ENCODE data around the gene UBE2F.

Gene UBE2F

DNA sequence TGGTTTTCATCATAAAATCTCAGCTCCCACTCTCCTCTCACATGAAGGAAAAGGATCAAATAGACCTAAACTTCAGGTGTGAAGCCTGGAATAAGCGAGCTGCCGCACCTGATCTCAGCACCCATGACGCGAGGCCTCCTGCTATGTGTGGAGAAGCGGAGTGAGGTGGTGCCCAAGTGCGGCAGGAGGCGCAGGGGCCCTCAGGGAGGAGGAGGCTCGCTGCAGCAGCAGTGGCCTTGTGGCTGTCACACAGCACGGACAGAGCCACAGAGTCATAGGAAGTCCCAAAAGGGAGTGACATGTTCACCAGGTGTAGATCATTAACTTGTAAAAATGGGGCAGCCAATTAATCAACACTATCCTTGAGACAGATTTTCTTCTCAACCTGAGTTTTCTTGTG is 103.1 kb downstream of the UBE2F start:
- no peak for ATAC-seq

DNA sequence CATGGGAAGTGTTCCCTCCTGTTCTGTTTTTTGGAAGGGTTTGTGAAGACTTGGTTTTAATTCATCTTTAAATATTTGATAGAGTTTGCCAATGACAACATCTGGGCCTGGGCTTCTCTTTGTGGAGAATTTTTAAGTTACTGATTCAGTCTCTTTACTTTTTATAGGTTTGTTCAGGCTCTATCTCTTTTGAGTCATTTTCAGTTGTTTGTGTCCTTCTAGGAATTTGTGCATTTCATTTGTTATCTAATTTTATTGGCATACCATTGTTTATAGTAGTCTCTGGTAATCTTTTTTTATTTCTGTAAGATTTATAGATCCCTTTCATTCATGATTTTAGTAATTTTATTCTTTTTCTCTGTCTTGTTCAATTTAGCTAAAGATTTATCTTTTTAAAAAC is 108.6 kb downstream of the UBE2F start:
- no peak for TF ChIP-seq ZNF565 (CRISPR knock-in tag; conservative IDR thresholded peaks at IDR 0.05; ENCODE audit: low read depth)
- no peak for TF ChIP-seq SNAI2 (CRISPR knock-in tag; IDR thresholded peaks at IDR 0.05)
- no peak for TF ChIP-seq TOX (CRISPR knock-in tag; IDR thresholded peaks at IDR 0.05; ENCODE audit: borderline replicate concordance)
- TF ChIP-seq ARNTL (CRISPR knock-in tag; IDR thresholded peaks at IDR 0.05; ENCODE audit: borderline replicate concordance, low read depth), result no peak
- TF ChIP-seq, protein P1, sequence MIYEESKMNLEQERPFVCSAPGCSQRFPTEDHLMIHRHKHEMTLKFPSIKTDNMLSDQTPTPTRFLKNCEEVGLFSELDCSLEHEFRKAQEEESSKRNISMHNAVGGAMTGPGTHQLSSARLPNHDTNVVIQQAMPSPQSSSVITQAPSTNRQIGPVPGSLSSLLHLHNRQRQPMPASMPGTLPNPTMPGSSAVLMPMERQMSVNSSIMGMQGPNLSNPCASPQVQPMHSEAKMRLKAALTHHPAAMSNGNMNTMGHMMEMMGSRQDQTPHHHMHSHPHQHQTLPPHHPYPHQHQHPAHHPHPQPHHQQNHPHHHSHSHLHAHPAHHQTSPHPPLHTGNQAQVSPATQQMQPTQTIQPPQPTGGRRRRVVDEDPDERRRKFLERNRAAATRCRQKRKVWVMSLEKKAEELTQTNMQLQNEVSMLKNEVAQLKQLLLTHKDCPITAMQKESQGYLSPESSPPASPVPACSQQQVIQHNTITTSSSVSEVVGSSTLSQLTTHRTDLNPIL (CRISPR knock-in tag; IDR thresholded peaks at IDR 0.05; ENCODE audit: low read depth), result no peak
- TF ChIP-seq BACH2 (CRISPR knock-in tag; IDR thresholded peaks at IDR 0.05; ENCODE audit: borderline replicate concordance), result no peak
- TF ChIP-seq GLIS3 (CRISPR knock-in tag; IDR thresholded peaks at IDR 0.05), result no peak
- TF ChIP-seq, protein P2, sequence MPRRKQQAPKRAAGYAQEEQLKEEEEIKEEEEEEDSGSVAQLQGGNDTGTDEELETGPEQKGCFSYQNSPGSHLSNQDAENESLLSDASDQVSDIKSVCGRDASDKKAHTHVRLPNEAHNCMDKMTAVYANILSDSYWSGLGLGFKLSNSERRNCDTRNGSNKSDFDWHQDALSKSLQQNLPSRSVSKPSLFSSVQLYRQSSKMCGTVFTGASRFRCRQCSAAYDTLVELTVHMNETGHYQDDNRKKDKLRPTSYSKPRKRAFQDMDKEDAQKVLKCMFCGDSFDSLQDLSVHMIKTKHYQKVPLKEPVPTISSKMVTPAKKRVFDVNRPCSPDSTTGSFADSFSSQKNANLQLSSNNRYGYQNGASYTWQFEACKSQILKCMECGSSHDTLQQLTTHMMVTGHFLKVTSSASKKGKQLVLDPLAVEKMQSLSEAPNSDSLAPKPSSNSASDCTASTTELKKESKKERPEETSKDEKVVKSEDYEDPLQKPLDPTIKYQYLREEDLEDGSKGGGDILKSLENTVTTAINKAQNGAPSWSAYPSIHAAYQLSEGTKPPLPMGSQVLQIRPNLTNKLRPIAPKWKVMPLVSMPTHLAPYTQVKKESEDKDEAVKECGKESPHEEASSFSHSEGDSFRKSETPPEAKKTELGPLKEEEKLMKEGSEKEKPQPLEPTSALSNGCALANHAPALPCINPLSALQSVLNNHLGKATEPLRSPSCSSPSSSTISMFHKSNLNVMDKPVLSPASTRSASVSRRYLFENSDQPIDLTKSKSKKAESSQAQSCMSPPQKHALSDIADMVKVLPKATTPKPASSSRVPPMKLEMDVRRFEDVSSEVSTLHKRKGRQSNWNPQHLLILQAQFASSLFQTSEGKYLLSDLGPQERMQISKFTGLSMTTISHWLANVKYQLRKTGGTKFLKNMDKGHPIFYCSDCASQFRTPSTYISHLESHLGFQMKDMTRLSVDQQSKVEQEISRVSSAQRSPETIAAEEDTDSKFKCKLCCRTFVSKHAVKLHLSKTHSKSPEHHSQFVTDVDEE (CRISPR knock-in tag; IDR thresholded peaks at IDR 0.05), result no peak
- TF ChIP-seq OSR1 (CRISPR knock-in tag; IDR thresholded peaks at IDR 0.05), result no peak
- no peak for TF ChIP-seq ISL1 (CRISPR knock-in tag; IDR thresholded peaks at IDR 0.05)
- no peak for ATAC-seq

More for the DNA sequence above, 103.1 kb downstream of the UBE2F start:
- TF ChIP-seq SNAI2 (CRISPR knock-in tag; IDR thresholded peaks at IDR 0.05), result no peak
- TF ChIP-seq ZFP3 (CRISPR knock-in tag; IDR thresholded peaks at IDR 0.05), result no peak
- TF ChIP-seq TCF4 (CRISPR knock-in tag; IDR thresholded peaks at IDR 0.05; ENCODE audit: borderline replicate concordance), result no peak
- no peak for TF ChIP-seq PPARA (CRISPR knock-in tag; IDR thresholded peaks at IDR 0.05; ENCODE audit: borderline replicate concordance)
- TF ChIP-seq OSR1 (CRISPR knock-in tag; IDR thresholded peaks at IDR 0.05), result no peak
- TF ChIP-seq, protein P1 (CRISPR knock-in tag; IDR thresholded peaks at IDR 0.05; ENCODE audit: low read depth), result no peak
- TF ChIP-seq, protein P3, sequence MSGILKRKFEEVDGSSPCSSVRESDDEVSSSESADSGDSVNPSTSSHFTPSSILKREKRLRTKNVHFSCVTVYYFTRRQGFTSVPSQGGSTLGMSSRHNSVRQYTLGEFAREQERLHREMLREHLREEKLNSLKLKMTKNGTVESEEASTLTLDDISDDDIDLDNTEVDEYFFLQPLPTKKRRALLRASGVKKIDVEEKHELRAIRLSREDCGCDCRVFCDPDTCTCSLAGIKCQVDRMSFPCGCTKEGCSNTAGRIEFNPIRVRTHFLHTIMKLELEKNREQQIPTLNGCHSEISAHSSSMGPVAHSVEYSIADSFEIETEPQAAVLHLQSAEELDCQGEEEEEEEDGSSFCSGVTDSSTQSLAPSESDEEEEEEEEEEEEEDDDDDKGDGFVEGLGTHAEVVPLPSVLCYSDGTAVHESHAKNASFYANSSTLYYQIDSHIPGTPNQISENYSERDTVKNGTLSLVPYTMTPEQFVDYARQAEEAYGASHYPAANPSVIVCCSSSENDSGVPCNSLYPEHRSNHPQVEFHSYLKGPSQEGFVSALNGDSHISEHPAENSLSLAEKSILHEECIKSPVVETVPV (CRISPR knock-in tag; IDR thresholded peaks at IDR 0.05), result no peak

DNA sequence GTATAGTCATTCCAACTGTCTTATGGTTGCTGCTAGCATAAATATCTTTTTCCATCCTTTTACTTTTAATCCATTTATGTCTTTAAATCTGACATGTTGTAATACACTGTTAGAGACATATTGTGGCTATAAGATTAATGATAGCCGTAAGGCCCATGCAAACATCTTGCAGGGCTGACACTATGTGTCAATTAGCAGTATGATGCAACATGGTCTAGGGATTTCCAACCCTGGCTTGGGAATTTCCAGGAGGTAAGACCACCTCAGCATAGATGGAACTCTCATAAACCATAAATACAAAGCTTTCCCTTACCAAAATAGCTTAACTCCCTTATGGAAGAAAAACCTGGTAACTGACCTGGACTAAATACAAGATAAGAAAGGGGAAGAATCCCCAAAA is 110.5 kb downstream of the UBE2F start:
- ATAC-seq, result no peak
- TF ChIP-seq TCF4 (CRISPR knock-in tag; IDR thresholded peaks at IDR 0.05; ENCODE audit: borderline replicate concordance) (no peak), SNAI2 (CRISPR knock-in tag; IDR thresholded peaks at IDR 0.05) (no peak), CSDC2 (CRISPR knock-in tag; IDR thresholded peaks at IDR 0.05) (no peak), ZFP30 (CRISPR knock-in tag; IDR thresholded peaks at IDR 0.05) (no peak)

DNA sequence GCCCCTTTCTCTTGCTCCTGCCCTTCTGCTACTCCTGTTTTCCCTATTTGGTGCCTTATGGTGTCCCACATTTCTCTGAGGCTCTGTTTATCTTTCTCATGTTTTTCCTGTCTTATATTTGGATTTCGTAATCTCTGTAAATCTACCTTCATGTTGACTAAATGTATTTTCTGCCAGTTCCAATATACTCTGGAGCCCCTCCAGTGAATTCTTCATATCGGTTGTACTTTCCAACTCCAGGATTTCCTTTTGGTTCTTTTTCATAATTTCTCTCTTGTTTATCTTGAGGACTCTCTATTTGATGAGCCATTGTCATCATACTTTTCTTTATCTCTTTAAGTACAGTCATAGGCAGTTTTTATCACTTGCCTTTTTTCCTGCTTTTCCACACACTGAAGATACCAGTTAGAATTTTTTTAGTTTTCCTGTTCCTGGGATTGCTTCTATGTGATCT is 113.1 kb downstream of the UBE2F start:
- TF ChIP-seq CSDC2 (CRISPR knock-in tag; IDR thresholded peaks at IDR 0.05) (no peak), ZNF70 (CRISPR knock-in tag; IDR thresholded peaks at IDR 0.05) (no peak), PPARA (CRISPR knock-in tag; IDR thresholded peaks at IDR 0.05; ENCODE audit: borderline replicate concordance) (no peak)
- TF ChIP-seq, protein P2 (CRISPR knock-in tag; IDR thresholded peaks at IDR 0.05), result no peak
- ATAC-seq, result no peak
